HepG2 (cell line): Measurements from ENCODE around the gene MLXIPL. TPM values are rescaled to one million over a fixed set of nuclear protein-coding genes. Genes with fewer than 3 reads are reported as not detected.

ENCODE experiments used
- ADNP ChIP-seq: sonication (generic); formaldehyde crosslinking; IDR thresholded peaks from 2 replicates; pipeline ENCODE4 v1.4.0; 2020; ENCODE audit warnings: missing genetic modification reagents
- FOXP1 ChIP-seq, 2 experiments: fragments of 450-650 bp in 1 of 2; IDR thresholded peaks; 2 replicates each; pipeline ENCODE4 v1.6.1; 2017 to 2018; ENCODE audit warnings: antibody characterized with exemption in 1 of 2
- HMGXB4 ChIP-seq, 2 experiments: sonication (generic) in 1 of 2; formaldehyde crosslinking in 1 of 2; IDR thresholded peaks; 2 replicates each; pipeline versions ENCODE4 v1.4.0 to v1.6.1; 2018 to 2020; ENCODE audit warnings: missing genetic modification reagents in 2 of 2, borderline replicate concordance in 1 of 2, low read depth in 1 of 2, mild to moderate bottlenecking in 1 of 2, missing biosample characterization in 1 of 2
- JARID2 ChIP-seq: sonication (generic); formaldehyde crosslinking; IDR thresholded peaks from 2 replicates; pipeline ENCODE4 v1.8.1; 2023; ENCODE audit warnings: missing genetic modification reagents, inconsistent platforms; ENCODE audit not compliant: insufficient replicate concordance
- KLF12 ChIP-seq: sonication (generic); formaldehyde crosslinking; IDR thresholded peaks from 2 replicates; pipeline ENCODE4 v1.4.0; 2020; ENCODE audit warnings: missing genetic modification reagents, borderline replicate concordance
- MAX ChIP-seq: IDR thresholded peaks from 2 replicates; pipeline ENCODE4 v1.6.1; 2012; ENCODE audit warnings: inconsistent platforms
- NFATC3 ChIP-seq: sonication (generic); formaldehyde crosslinking; IDR thresholded peaks from 2 replicates; pipeline ENCODE4 v1.5.1; 2020; ENCODE audit warnings: mild to moderate bottlenecking, missing genetic modification reagents
- NFE2L1 ChIP-seq: sonication (generic); formaldehyde crosslinking; IDR thresholded peaks from 2 replicates; pipeline ENCODE4 v1.4.0; 2020; ENCODE audit warnings: missing genetic modification reagents, mild to moderate bottlenecking, borderline replicate concordance
- RBM39 ChIP-seq: fragments of 200-400 bp; formaldehyde crosslinking; IDR thresholded peaks from one replicate; pipeline ENCODE4 v1.6.1; 2018; ENCODE audit warnings: antibody characterized with exemption, mild to moderate bottlenecking, low read depth, low read length; ENCODE audit not compliant: poor library complexity, severe bottlenecking
- RNF219 ChIP-seq: sonication (generic); formaldehyde crosslinking; IDR thresholded peaks from 2 replicates; pipeline ENCODE4 v1.5.0; 2020; ENCODE audit warnings: mild to moderate bottlenecking, missing genetic modification reagents
- TCF12 ChIP-seq, 2 experiments: fragments of 450-650 bp in 1 of 2; sonication (generic) in 1 of 2; formaldehyde crosslinking in 1 of 2; IDR thresholded peaks; 2 replicates each; pipeline versions ENCODE4 v1.6.1 to v1.8.0; 2017 to 2022; ENCODE audit warnings: antibody characterized with exemption in 1 of 2, mild to moderate bottlenecking in 1 of 2, missing genetic modification reagents in 1 of 2, moderate library complexity in 1 of 2
- ZBTB33 ChIP-seq: sonication (generic); formaldehyde crosslinking; IDR thresholded peaks from 2 replicates; pipeline ENCODE4 v1.4.0; 2020; ENCODE audit warnings: missing genetic modification reagents
- ZKSCAN8 ChIP-seq: IDR thresholded peaks from 2 replicates; pipeline ENCODE4 v1.6.1; 2016; ENCODE audit warnings: borderline replicate concordance, missing genetic modification reagents, missing compliant biosample characterization
- ZNF20 ChIP-seq: sonication (generic); formaldehyde crosslinking; IDR thresholded peaks from 2 replicates; pipeline ENCODE4 v1.4.0; 2020; ENCODE audit warnings: mild to moderate bottlenecking, moderate library complexity, missing genetic modification reagents
- ZNF766 ChIP-seq: sonication (generic); formaldehyde crosslinking; IDR thresholded peaks from 2 replicates; pipeline ENCODE4 v1.5.0; 2020; ENCODE audit warnings: missing genetic modification reagents, borderline replicate concordance
- ZNF775 ChIP-seq: sonication (generic); formaldehyde crosslinking; IDR thresholded peaks from 2 replicates; pipeline ENCODE4 v1.4.0; 2020; ENCODE audit warnings: missing genetic modification reagents, mild to moderate bottlenecking, moderate library complexity, borderline replicate concordance
- ZSCAN12 ChIP-seq: sonication (generic); formaldehyde crosslinking; IDR thresholded peaks from 2 replicates; pipeline ENCODE4 v1.9.0; 2021; ENCODE audit warnings: mild to moderate bottlenecking, missing genetic modification reagents
- ZXDC ChIP-seq: sonication (generic); formaldehyde crosslinking; IDR thresholded peaks from 2 replicates; pipeline ENCODE4 v1.5.0; 2020; ENCODE audit warnings: mild to moderate bottlenecking, missing genetic modification reagents
- polyA plus RNA-seq, 8 experiments: library from polyadenylated mRNA; depleted of rRNA in 3 of 8; stranded (reverse) in 7 of 8; unstranded in 1 of 8; fragments of >200 nt; fragmentation: Illumina TruSeq in 4 of 8; extraction: Trizol in 4 of 8; gene quantifications; 2 replicates each; pipeline versions ENCODE4 v1.2.1 to v1.2.3, GENCODE V29; 2011 to 2016; ENCODE audit warnings: low read depth in 4 of 8, missing spikeins in 1 of 8, mixed read lengths in 1 of 8; ENCODE audit not compliant: insufficient read depth in 1 of 8
- total RNA-seq, 5 experiments: library from RNA; depleted of rRNA; stranded (reverse); fragments of >200 nt; fragmentation: Illumina TruSeq; extraction: Trizol; gene quantifications; 2 replicates each; pipeline ENCODE4 v1.2.3, GENCODE V29; 2016; ENCODE audit warnings: low read depth in 1 of 5

Gene MLXIPL
- total and polyA plus RNA-seq, 2 of the 13 experiments (the other 11 are each of a cell fraction or from before 2014, with no cell fraction given), result 51.6 to 60.1 TPM

GRCh38 chr7:73622909-73623797 lies 1.2 kb downstream of the MLXIPL start (continued):
- TF ChIP-seq HMGXB4 (CRISPR knock-in tag; IDR thresholded peaks at IDR 0.05; ENCODE audit: borderline replicate concordance in 1 of 2, low read depth in 1 of 2), result peak; percentile 51 to 59; a peak in 1 of 4 replicates
- no peak for TF ChIP-seq ZKSCAN8 (CRISPR knock-in tag)
- no peak for TF ChIP-seq KLF12 (CRISPR knock-in tag)
- no peak; the same call in none of the 2 replicates for TF ChIP-seq ZXDC (CRISPR knock-in tag)
- TF ChIP-seq NFATC3 (CRISPR knock-in tag), result no peak
- TF ChIP-seq ZBTB33 (CRISPR knock-in tag), result peak; percentile 57
- TF ChIP-seq ZNF20 (CRISPR knock-in tag), result no peak
- TF ChIP-seq TCF12 (IDR thresholded peaks at IDR 0.05), result no peak
- TF ChIP-seq TCF12 (CRISPR knock-in tag; IDR thresholded peaks at IDR 0.05), result peak; percentile 92; the same call in 1 of the 2 replicates
- TF ChIP-seq NFE2L1 (CRISPR knock-in tag), result 0 out of 2 replicates have a peak, but pooled peaks have one; percentile 61
- TF ChIP-seq ZNF775, result peak; percentile 38; the same call in 1 of the 2 replicates
- TF ChIP-seq JARID2 (CRISPR knock-in tag), result no peak
- 0 out of 2 replicates have a peak, but pooled peaks have one; percentile 10 for TF ChIP-seq ZNF766 (CRISPR knock-in tag)
- TF ChIP-seq RNF219 (CRISPR knock-in tag), result no peak; the same call in 1 of the 2 replicates
- peak; percentile 57 for TF ChIP-seq FOXP1 (IDR thresholded peaks at IDR 0.05)
- TF ChIP-seq FOXP1 (CRISPR knock-in tag; IDR thresholded peaks at IDR 0.05), result peak; percentile 75
- peak; percentile 96 for TF ChIP-seq RBM39
- TF ChIP-seq MAX, result peak; percentile 72
- TF ChIP-seq ADNP (CRISPR knock-in tag), result no peak
- no peak for TF ChIP-seq ZSCAN12 (CRISPR knock-in tag)
